GM18526 (cell line): ENCODE data around the gene OSBPL2.
A peak's percentile ranks its signal among the peaks of the same experiment; 100 is the strongest.

Source experiments
- POLR2A ChIP-seq: IDR thresholded peaks from 3 replicates; pipeline ENCODE4 v1.6.1; 2011; ENCODE audit not compliant: insufficient read length; ENCODE audit errors: extremely low read depth

The OSBPL2 gene

DNA sequence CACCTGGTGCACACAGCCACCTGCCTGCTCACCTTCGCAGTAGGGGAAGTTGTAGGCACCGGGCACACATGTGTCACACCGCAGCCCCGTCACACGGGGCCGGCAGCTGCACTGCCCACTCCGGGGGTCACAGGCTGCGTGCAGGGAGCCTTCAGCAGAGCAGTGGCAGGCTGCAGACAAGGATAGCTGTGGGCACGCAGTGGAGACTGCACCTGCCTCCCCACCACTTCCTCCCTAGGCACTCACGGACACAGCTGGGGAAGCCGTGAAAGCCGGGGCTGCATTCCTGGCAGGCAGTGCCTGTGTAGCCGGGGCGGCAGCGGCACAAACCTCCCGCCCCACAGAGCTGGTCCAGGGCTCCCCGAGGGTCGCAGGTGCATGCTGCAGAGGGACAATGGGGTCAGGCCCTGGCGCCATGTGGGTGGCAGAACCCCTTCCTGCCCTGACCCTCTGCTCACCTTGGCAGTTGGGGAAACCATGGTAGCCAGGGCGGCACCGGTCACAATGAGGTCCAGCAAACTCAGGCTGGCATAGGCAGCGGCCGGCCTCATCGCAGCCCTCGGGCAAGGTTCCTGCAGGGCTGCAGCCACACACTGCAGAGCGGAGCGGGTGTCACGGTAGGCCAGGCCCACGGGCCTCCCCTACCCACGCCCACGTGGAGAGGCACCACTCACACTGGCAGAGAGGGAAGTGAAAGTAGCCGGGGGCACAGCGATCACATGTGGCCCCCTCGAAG lies 99.4 kb downstream of the OSBPL2 start:
- TF ChIP-seq POLR2A, result peak; percentile 28

DNA sequence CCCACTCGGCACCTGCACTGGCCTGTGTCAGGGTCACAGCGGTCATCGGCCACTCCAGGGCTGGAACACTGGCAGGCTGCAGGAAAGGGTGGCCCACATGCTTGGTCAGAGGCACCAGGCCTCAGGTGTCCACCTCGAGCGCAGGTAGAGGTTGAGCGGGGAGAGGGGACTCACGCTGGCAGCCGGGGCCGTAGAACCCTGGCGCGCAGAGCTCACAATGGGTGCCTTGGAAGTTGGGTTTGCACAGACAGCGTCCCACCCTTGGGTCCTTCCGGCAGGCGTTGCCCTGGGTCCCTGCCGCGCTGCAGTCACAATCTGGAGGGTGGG lies 99.9 kb downstream of the OSBPL2 start:
- no peak for TF ChIP-seq POLR2A

GRCh38 chr20:62339647-62340062 lies 101.3 kb downstream of the OSBPL2 start:
- peak; percentile 22 for TF ChIP-seq POLR2A

DNA sequence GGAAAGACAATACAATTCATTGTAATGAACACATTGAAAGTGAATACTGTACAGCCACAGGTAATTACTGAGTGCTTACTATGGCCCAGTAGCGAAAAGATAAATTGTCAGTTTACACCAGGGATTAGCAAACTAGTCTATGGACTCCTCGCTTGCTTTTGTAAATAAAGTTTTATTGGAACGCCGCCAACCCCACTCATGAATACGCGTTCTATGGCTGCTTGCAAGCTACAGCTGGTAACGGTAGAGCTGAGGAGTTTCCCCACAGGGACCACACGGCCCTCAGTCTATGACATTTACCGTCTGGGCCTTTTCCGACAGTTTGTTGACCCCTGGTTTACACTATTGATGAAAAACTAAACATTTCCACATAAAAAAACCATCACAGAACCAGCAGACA lies 104.6 kb downstream of the OSBPL2 start:
- no peak for TF ChIP-seq POLR2A

- TF ChIP-seq POLR2A, result no peak
These were observed 105.8 kb downstream of the OSBPL2 start for GRCh38 chr20:62344092-62344491.

DNA sequence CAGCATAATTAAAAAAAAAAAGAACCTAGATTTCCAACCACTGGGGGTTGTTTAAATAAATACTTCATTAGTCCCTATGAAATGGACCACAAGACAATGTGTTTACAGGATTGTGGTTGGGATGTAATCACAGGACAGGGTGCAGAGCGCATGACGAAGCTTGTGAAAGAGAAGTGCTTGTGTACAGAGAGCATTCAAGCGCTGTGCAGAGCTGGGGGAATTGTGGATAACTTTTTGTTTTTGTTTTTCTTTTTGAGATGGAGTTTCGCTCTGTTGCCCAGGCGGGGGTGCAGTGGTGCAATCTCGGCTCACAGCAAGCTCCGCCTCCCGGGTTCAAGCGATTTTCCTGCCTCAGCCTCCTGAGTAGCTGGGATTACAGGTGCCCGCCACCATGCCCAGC lies 106.5 kb downstream of the OSBPL2 start:
- TF ChIP-seq POLR2A, result no peak
